Thoracic aorta (tissue), 2 donors: ENCODE measurements around the gene PSG2. TPM values are rescaled to one million over a fixed set of nuclear protein-coding genes. Genes with fewer than 3 reads are reported as not detected.
"Not testable (repeated sequence)": the region's sequence is repeated elsewhere in the genome, so short reads cannot be mapped to it uniquely, and the experiment has no call there.

Experiments
- ATAC-seq: fragments of 150-250 bp; one replicate; pipeline ENCODE4 v1.8.0; 2017; ENCODE audit warnings: low read depth; ENCODE audit not compliant: insufficient number of reproducible peaks, low FRiP score
- DNase-seq: peaks from one replicate; pipeline ENCODE4 v3.0.0-alpha.2; 2020; ENCODE audit warnings: low spot score
- H3K27ac ChIP-seq, 2 donors: fragments of 200-600 bp; sonication (generic); 1 replicate in 1 of 2; 2 replicates in 1 of 2; pipeline ENCODE4 v1.5.1; 2016; ENCODE audit warnings: mild to moderate bottlenecking in 2 of 2, moderate library complexity in 2 of 2
- H3K27me3 ChIP-seq: fragments of 200-600 bp; sonication (generic); replicated peaks from 2 replicates; pipeline ENCODE4 v1.6.0; 2016; ENCODE audit warnings: mild to moderate bottlenecking; ENCODE audit not compliant: insufficient read depth
- H3K36me3 ChIP-seq: fragments of 200-600 bp; sonication (generic); one replicate; pipeline ENCODE4 v1.5.1; 2016
- H3K4me1 ChIP-seq, 2 donors: fragments of 200-600 bp; sonication (generic); 1 replicate in 1 of 2; 2 replicates in 1 of 2; pipeline versions ENCODE4 v1.5.1 to v1.6.0; 2016; ENCODE audit warnings: low read depth in 2 of 2, mild to moderate bottlenecking in 1 of 2; ENCODE audit not compliant: control insufficient read depth in 1 of 2
- H3K4me3 ChIP-seq: fragments of 200-600 bp; sonication (generic); 2 replicates; pipeline ENCODE4 v1.5.1; 2016; ENCODE audit warnings: mild to moderate bottlenecking
- H3K9me3 ChIP-seq: fragments of 200-600 bp; sonication (generic); 2 replicates; pipeline ENCODE4 v1.5.1; 2016
- CTCF ChIP-seq: fragments of 200-600 bp; sonication (generic); IDR thresholded peaks from one replicate; pipeline ENCODE4 v1.5.1; 2019; ENCODE audit warnings: antibody characterized with exemption
- total RNA-seq, 2 donors: library from RNA; depleted of rRNA; stranded (reverse); fragments of >200 nt; gene quantifications; one replicate each; pipeline versions ENCODE4 v1.1.0 to v1.2.3, GENCODE V29; 2016

Gene PSG2
- total RNA-seq, 2 donors from 2014 or later: not detected

GRCh38 chr19:43114626-43115025 lies 32.1 kb upstream of the PSG2 start:
- not testable (repeated sequence) for DNase-seq, H3K27ac ChIP-seq, H3K27me3 ChIP-seq, H3K36me3 ChIP-seq, H3K4me3 ChIP-seq, ATAC-seq, H3K4me1 ChIP-seq, H3K9me3 ChIP-seq

- not testable (repeated sequence) for DNase-seq, H3K4me3 ChIP-seq, H3K9me3 ChIP-seq, ATAC-seq, H3K36me3 ChIP-seq, H3K27ac ChIP-seq, H3K27me3 ChIP-seq, H3K4me1 ChIP-seq
Measured at GRCh38 chr19:43107401-43107800, 24.9 kb upstream of the PSG2 start.

GRCh38 chr19:43105496-43105895 lies 23.0 kb upstream of the PSG2 start:
- DNase-seq: no peak
- Histone ChIP-seq H3K4me3 (no peak overlapping the region), H3K27me3 (no peaks in the 10 kb centered on the region), H3K27ac (no peak overlapping the region), H3K36me3 (no peaks in the 10 kb centered on the region), H3K4me1 (no peaks in the 10 kb centered on the region), H3K9me3 (no peaks in the 10 kb centered on the region)
- ATAC-seq: no peak
- no peak for TF ChIP-seq CTCF

GRCh38 chr19:43104215-43104850 lies 21.8 kb upstream of the PSG2 start:
- DNase-seq, H3K4me1 ChIP-seq, H3K27ac ChIP-seq, H3K27me3 ChIP-seq, H3K36me3 ChIP-seq, H3K9me3 ChIP-seq, H3K4me3 ChIP-seq, ATAC-seq: not testable (repeated sequence)

GRCh38 chr19:43101950-43102349 lies 19.4 kb upstream of the PSG2 start:
- Histone ChIP-seq H3K9me3 (no peaks in the 10 kb centered on the region), H3K4me1 (no peaks in the 10 kb centered on the region), H3K27ac (no peak overlapping the region), H3K27me3 (no peaks in the 10 kb centered on the region), H3K4me3 (no peak overlapping the region), H3K36me3 (no peaks in the 10 kb centered on the region)
- ATAC-seq (no peak), DNase-seq (no peak)
- TF ChIP-seq CTCF: no peak

- not testable (repeated sequence) for DNase-seq, H3K27me3 ChIP-seq, ATAC-seq, H3K4me3 ChIP-seq, H3K4me1 ChIP-seq, H3K27ac ChIP-seq, H3K36me3 ChIP-seq, H3K9me3 ChIP-seq
Measured at GRCh38 chr19:43098416-43098815, 15.9 kb upstream of the PSG2 start.

GRCh38 chr19:43087702-43088340 lies 5.3 kb upstream of the PSG2 start:
- H3K9me3 ChIP-seq, H3K27me3 ChIP-seq, H3K4me3 ChIP-seq, ATAC-seq, H3K36me3 ChIP-seq, H3K27ac ChIP-seq, DNase-seq, H3K4me1 ChIP-seq: not testable (repeated sequence)

- not testable (repeated sequence) for H3K36me3 ChIP-seq, H3K27me3 ChIP-seq, H3K27ac ChIP-seq, H3K9me3 ChIP-seq, H3K4me1 ChIP-seq, H3K4me3 ChIP-seq, DNase-seq, ATAC-seq
Measured at GRCh38 chr19:43085796-43086530, 3.5 kb upstream of the PSG2 start.

- H3K27ac ChIP-seq, H3K9me3 ChIP-seq, DNase-seq, H3K4me3 ChIP-seq, ATAC-seq, H3K27me3 ChIP-seq, H3K36me3 ChIP-seq, H3K4me1 ChIP-seq: not testable (repeated sequence)
Measured at GRCh38 chr19:43084196-43084832, 1.8 kb upstream of the PSG2 start.

- H3K9me3 ChIP-seq, H3K27ac ChIP-seq, H3K4me1 ChIP-seq, H3K4me3 ChIP-seq, H3K36me3 ChIP-seq, DNase-seq, H3K27me3 ChIP-seq, ATAC-seq: not testable (repeated sequence)
Measured at GRCh38 chr19:43083721-43084120, 1.2 kb upstream of the PSG2 start.
